ENCODE data around the gene LYAR. TPM values are rescaled to one million over a fixed set of nuclear protein-coding genes. Genes with fewer than 3 reads are reported as not detected.

Gene LYAR
- polyA plus RNA-seq, 1 experiment, result 2.4 TPM

GRCh38 chr4:4228356-4228668, 61.6 kb downstream of the LYAR start:
- CTCF ChIA-PET, result no interaction called here
- TF ChIP-seq CTCF (IDR thresholded peaks at IDR 0.05; ENCODE audit: insufficient read depth, low read depth, low read length), result no peak
- Histone ChIP-seq H3K36me3 (ENCODE audit: control insufficient read depth, insufficient read depth, low read length) (no peaks in the 10 kb centered on the region), H3K4me3 (ENCODE audit: low read depth, low read length) (no peak overlapping the region), H3K27me3 (ENCODE audit: control insufficient read depth, insufficient read depth, low read length) (peaks cover 26% of the 10 kb centered on the region)
- DNase-seq (ENCODE audit: low read depth), result no peak
- POLR2A ChIA-PET, result no interaction called here

GRCh38 chr4:4227510-4228355, 62.2 kb downstream of the LYAR start:
- no peak for TF ChIP-seq CTCF (IDR thresholded peaks at IDR 0.05; ENCODE audit: insufficient read depth, low read depth, low read length)
- ChIA-PET CTCF (no interaction called here), POLR2A (no interaction called here)
- DNase-seq (ENCODE audit: low read depth), result no peak
- H3K36me3 ChIP-seq (ENCODE audit: control insufficient read depth, insufficient read depth, low read length), result no peaks in the 10 kb centered on the region
- H3K27me3 ChIP-seq (ENCODE audit: control insufficient read depth, insufficient read depth, low read length), result peaks cover 26% of the 10 kb centered on the region
- no peak overlapping the region for H3K4me3 ChIP-seq (ENCODE audit: low read depth, low read length)

GRCh38 chr4:4226606-4227438, 63.1 kb downstream of the LYAR start, which contains the start of gene OTOP1:
TSS of gene OTOP1 (minus strand) at chr4:4226929. CDS start at chr4:4226864, 65 bp downstream.
- ChIA-PET POLR2A (no interaction called here), CTCF (interaction anchor here (0.8 kb wide), 1 partner anchor 44 kb away, joined by 3 read pairs; no protein-coding TSS in a partner anchor)
- Histone ChIP-seq H3K4me3 (ENCODE audit: low read depth, low read length) (no peak within 1 kb of the TSS), H3K36me3 (ENCODE audit: control insufficient read depth, insufficient read depth, low read length) (no peaks in the 10 kb centered on the region), H3K27me3 (ENCODE audit: control insufficient read depth, insufficient read depth, low read length) (peaks cover 26% of the 10 kb centered on the region)
- no peak for TF ChIP-seq CTCF (IDR thresholded peaks at IDR 0.05; ENCODE audit: insufficient read depth, low read depth, low read length)
- DNase-seq (ENCODE audit: low read depth), result no peak

GRCh38 chr4:4225915-4226605, 63.9 kb downstream of the LYAR start:
- Histone ChIP-seq H3K4me3 (ENCODE audit: low read depth, low read length) (no peak overlapping the region), H3K27me3 (ENCODE audit: control insufficient read depth, insufficient read depth, low read length) (peaks cover 26% of the 10 kb centered on the region), H3K36me3 (ENCODE audit: control insufficient read depth, insufficient read depth, low read length) (no peaks in the 10 kb centered on the region)
- CTCF ChIA-PET, result interaction anchor here (0.8 kb wide), 1 partner anchor 43 kb away, joined by 3 read pairs; no protein-coding TSS in a partner anchor
- POLR2A ChIA-PET, result no interaction called here
- no peak for TF ChIP-seq CTCF (IDR thresholded peaks at IDR 0.05; ENCODE audit: insufficient read depth, low read depth, low read length)
- no peak for DNase-seq (ENCODE audit: low read depth)

Other genes starting within 250 kb of the LYAR start
- not detected in 2 replicates for gene OTOP1, start 63.2 kb downstream of the LYAR start, polyA plus RNA-seq (2011; rRNA removed)
- gene TMEM128, start 41.9 kb downstream of the LYAR start, polyA plus RNA-seq (2011; rRNA removed), result 23.1 and 35.5 TPM in 2 replicates
- gene ZBTB49, start 97 bp upstream of the LYAR start, polyA plus RNA-seq (2011; rRNA removed), result 1.9 and 2.5 TPM in 2 replicates
- gene NSG1, start 96.9 kb upstream of the LYAR start, polyA plus RNA-seq (2011; rRNA removed), result 0.17 TPM in 1 of 2 replicates, not detected in the other